DND-41 (cell line): ENCODE measurements around the gene GOSR2.

ENCODE experiments used
- ATAC-seq: fragments of 200-7000 bp; cut with Tn5 transposase; 3 replicates; pipeline ENCODE4 v1.9.1; 2021; ENCODE audit warnings: low read depth; ENCODE audit not compliant: insufficient read depth
- DNase-seq: peaks from one replicate; pipeline ENCODE4 v3.0.0-alpha.2; 2020
- H2AFZ ChIP-seq: 2 replicates; pipeline ENCODE4 v1.6.0; 2012; ENCODE audit warnings: low read depth, low read length
- H3K27ac ChIP-seq: 2 replicates; pipeline ENCODE4 v1.5.1; 2012; ENCODE audit warnings: low read length, inconsistent platforms
- H3K27me3 ChIP-seq: fragments of 200-600 bp; sonication (generic); 2 replicates; pipeline ENCODE4 v1.6.0; 2012; ENCODE audit warnings: low read length, mild to moderate bottlenecking, inconsistent platforms; ENCODE audit not compliant: insufficient read depth, poor library complexity
- H3K36me3 ChIP-seq: 2 replicates; pipeline ENCODE4 v1.5.1; 2012; ENCODE audit warnings: low read length, inconsistent platforms; ENCODE audit not compliant: insufficient read depth
- H3K4me1 ChIP-seq: 2 replicates; pipeline ENCODE4 v1.5.1; 2012; ENCODE audit warnings: mild to moderate bottlenecking, low read length; ENCODE audit not compliant: insufficient read depth
- H3K4me2 ChIP-seq: 2 replicates; pipeline ENCODE4 v1.6.0; 2012; ENCODE audit warnings: mild to moderate bottlenecking, moderate library complexity, low read length, inconsistent platforms; ENCODE audit not compliant: insufficient read depth
- H3K4me3 ChIP-seq, 2 experiments: fragments of 200-600 bp in 1 of 2; shearing (Covaris generic) in 1 of 2; 2 replicates each; pipeline ENCODE4 v1.5.1; 2012 to 2016; ENCODE audit warnings: inconsistent platforms in 2 of 2, low read length in 2 of 2, mild to moderate bottlenecking in 2 of 2, low read depth in 1 of 2, moderate library complexity in 1 of 2
- H3K79me2 ChIP-seq: 2 replicates; pipeline ENCODE4 v1.6.0; 2012; ENCODE audit warnings: low read length, inconsistent platforms; ENCODE audit not compliant: insufficient read depth
- H3K9ac ChIP-seq: 2 replicates; pipeline ENCODE4 v1.6.0; 2012; ENCODE audit warnings: low read depth, mild to moderate bottlenecking, inconsistent platforms, low read length, moderate library complexity
- H3K9me3 ChIP-seq: 2 replicates; pipeline ENCODE4 v1.5.1; 2012; ENCODE audit warnings: low read length, moderate library complexity, mild to moderate bottlenecking, inconsistent platforms; ENCODE audit not compliant: insufficient read depth, severe bottlenecking
- H4K20me1 ChIP-seq: 2 replicates; pipeline ENCODE4 v1.6.0; 2012; ENCODE audit warnings: low read length; ENCODE audit not compliant: insufficient read depth
- CTCF ChIP-seq: IDR thresholded peaks from 2 replicates; pipeline ENCODE4 v1.5.1; 2012; ENCODE audit warnings: borderline replicate concordance, low read length, moderate library complexity, mild to moderate bottlenecking; ENCODE audit not compliant: poor library complexity, severe bottlenecking; ENCODE audit errors: extremely low read depth
- EZH2 ChIP-seq: IDR thresholded peaks from 3 replicates; pipeline ENCODE4 v1.6.1; 2012; ENCODE audit warnings: borderline replicate concordance, low read depth, mild to moderate bottlenecking, moderate library complexity, low read length, inconsistent platforms; ENCODE audit not compliant: severe bottlenecking

GOSR2 gene

DNA sequence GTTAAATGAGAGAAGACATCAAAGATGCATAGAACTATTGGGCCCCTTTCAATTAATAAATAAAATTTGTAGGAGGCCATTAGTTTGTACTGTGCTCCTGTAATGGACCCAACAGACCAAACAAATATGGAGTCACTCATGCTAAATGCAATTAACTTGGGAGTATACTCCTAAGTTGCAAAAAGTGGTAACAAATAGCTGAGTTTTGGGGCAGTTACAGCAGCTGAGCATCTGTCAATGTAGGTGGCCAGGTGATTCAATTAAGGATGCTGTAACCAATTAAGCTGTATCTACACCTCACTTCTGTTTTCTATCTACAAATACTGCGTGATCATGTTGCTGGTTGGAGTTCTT lies 36.7 kb upstream of the GOSR2 start:
- no peak overlapping the region for H3K4me2 ChIP-seq
- H3K36me3 ChIP-seq, result no peaks in the 10 kb centered on the region
- ATAC-seq, result no peak
- no peak overlapping the region for H3K4me3 ChIP-seq
- no peaks in the 10 kb centered on the region for H3K79me2 ChIP-seq
- H3K9me3 ChIP-seq, result no peaks in the 10 kb centered on the region
- 0 out of 2 replicates have a peak, but pooled peaks cover 4% of the 10 kb centered on the region for H4K20me1 ChIP-seq
- DNase-seq, result no peak
- TF ChIP-seq CTCF (no peak), EZH2 (no peak)
- peaks cover 8% of the 10 kb centered on the region for H3K27me3 ChIP-seq
- H3K27ac ChIP-seq, result no peak overlapping the region
- no peak overlapping the region for H2AFZ ChIP-seq
- no peak overlapping the region for H3K9ac ChIP-seq
- no peaks in the 10 kb centered on the region for H3K4me1 ChIP-seq

DNA sequence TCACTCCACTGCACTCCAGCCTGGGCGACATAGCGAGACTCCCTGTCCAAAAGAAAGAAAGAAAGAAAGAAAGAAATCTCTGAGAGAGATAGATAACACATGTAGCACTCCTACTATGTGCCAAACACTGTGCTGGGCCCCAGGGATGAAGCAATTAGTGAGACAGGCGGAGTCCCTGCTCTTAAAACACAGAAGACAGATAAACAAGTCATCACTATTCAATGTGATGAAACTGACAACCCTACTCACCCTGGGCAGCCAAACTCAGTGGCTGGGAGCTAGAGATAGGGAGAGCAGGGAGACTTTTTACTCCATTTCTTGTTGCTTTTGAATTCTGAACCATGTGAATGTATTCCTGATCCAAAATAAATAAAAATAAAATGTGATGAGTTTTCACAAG lies 35.2 kb upstream of the GOSR2 start:
- ATAC-seq, result no peak

GRCh38 chr17:46888727-46889126 lies 34.2 kb upstream of the GOSR2 start:
- Histone ChIP-seq H3K79me2 (no peaks in the 10 kb centered on the region), H3K27me3 (peaks cover 19% of the 10 kb centered on the region), H3K27ac (no peak overlapping the region), H3K9ac (no peak overlapping the region), H3K9me3 (no peaks in the 10 kb centered on the region), H2AFZ (no peak overlapping the region), H3K36me3 (no peaks in the 10 kb centered on the region), H3K4me1 (no peaks in the 10 kb centered on the region), H3K4me3 (no peak overlapping the region), H4K20me1 (0 out of 2 replicates have a peak, but pooled peaks cover 4% of the 10 kb centered on the region), H3K4me2 (no peak overlapping the region)
- no peak for ATAC-seq
- TF ChIP-seq EZH2 (no peak), CTCF (no peak)
- DNase-seq, result no peak

More for the DNA sequence above, 35.2 kb upstream of the GOSR2 start:
- Histone ChIP-seq H4K20me1 (0 out of 2 replicates have a peak, but pooled peaks cover 4% of the 10 kb centered on the region), H3K79me2 (no peaks in the 10 kb centered on the region), H2AFZ (no peak overlapping the region), H3K27ac (no peak overlapping the region), H3K9me3 (no peaks in the 10 kb centered on the region), H3K4me2 (no peak overlapping the region), H3K4me3 (no peak overlapping the region), H3K36me3 (no peaks in the 10 kb centered on the region), H3K27me3 (peaks cover 14% of the 10 kb centered on the region), H3K4me1 (no peaks in the 10 kb centered on the region), H3K9ac (no peak overlapping the region)
- no peak for DNase-seq
- TF ChIP-seq CTCF, result no peak

GRCh38 chr17:46889519-46889918 lies 33.4 kb upstream of the GOSR2 start:
- no peak for ATAC-seq
- H3K4me2 ChIP-seq, result no peak overlapping the region

More at GRCh38 chr17:46889519-46889918, 33.4 kb upstream of the GOSR2 start:
- Histone ChIP-seq H4K20me1 (0 out of 2 replicates have a peak, but pooled peaks cover 4% of the 10 kb centered on the region), H3K79me2 (no peaks in the 10 kb centered on the region), H3K9ac (no peak overlapping the region), H3K36me3 (no peaks in the 10 kb centered on the region), H3K4me3 (no peak overlapping the region), H3K4me1 (no peaks in the 10 kb centered on the region), H3K27me3 (peaks cover 21% of the 10 kb centered on the region), H3K9me3 (no peaks in the 10 kb centered on the region), H3K27ac (no peak overlapping the region), H2AFZ (no peak overlapping the region)
- DNase-seq, result no peak
- TF ChIP-seq CTCF (no peak), EZH2 (no peak)
